ENCODE measurements around the gene DNAH5.

- TF ChIP-seq CTCF (conservative IDR thresholded peaks at IDR 0.05) = no peak
- no peak for TF ChIP-seq ZFX (IDR thresholded peaks at IDR 0.05)
Observed at GRCh38 chr5:13739479-13739878, 205.0 kb downstream of the DNAH5 start.

All from C4-2B (cell line).